Measurements from ENCODE around the gene CNNM3. TPM values are rescaled to one million over a fixed set of nuclear protein-coding genes. Genes with fewer than 3 reads are reported as not detected.

CNNM3 gene
- total RNA-seq, 2 donors from 2014 or later = 4.2 to 7.9 TPM

DNA sequence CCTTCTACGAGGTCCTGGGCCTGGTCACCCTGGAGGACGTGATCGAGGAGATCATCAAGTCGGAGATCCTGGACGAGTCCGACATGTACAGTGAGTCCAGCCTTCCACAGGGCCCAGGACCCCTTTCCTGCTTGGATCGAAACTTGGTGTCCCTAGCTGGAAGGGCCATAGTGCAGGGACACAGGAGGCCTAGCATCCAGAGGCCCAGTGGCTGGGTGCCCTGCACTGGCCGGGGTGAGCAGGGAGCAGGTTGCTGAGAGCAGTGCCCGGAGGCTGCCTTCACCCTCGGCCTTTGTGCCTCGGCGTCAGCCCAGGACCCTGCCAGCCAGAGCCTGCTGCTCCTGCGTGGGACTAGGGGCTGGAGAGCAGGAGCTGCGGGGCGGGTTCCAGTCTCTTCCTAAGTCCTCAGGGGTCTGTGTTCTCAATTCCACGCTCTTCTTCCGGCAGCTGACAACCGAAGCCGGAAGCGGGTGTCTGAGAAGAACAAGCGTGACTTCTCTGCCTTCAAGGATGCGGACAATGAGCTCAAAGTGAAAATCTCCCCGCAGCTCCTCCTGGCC is 18.9 kb upstream of the CNNM3 start:
- Histone ChIP-seq H3K4me3 (no peak overlapping the region), H3K9me3 (no peaks in the 10 kb centered on the region), H3K36me3 (peaks cover 46% of the 10 kb centered on the region), H3K4me1 (peaks cover 0 to 10% of the 10 kb centered on the region in 2 donors), H3K27me3 (no peaks in the 10 kb centered on the region), H3K27ac (no peak overlapping the region)
- DNase-seq (ENCODE audit: low spot score) = no peak
- TF ChIP-seq, protein P1, sequence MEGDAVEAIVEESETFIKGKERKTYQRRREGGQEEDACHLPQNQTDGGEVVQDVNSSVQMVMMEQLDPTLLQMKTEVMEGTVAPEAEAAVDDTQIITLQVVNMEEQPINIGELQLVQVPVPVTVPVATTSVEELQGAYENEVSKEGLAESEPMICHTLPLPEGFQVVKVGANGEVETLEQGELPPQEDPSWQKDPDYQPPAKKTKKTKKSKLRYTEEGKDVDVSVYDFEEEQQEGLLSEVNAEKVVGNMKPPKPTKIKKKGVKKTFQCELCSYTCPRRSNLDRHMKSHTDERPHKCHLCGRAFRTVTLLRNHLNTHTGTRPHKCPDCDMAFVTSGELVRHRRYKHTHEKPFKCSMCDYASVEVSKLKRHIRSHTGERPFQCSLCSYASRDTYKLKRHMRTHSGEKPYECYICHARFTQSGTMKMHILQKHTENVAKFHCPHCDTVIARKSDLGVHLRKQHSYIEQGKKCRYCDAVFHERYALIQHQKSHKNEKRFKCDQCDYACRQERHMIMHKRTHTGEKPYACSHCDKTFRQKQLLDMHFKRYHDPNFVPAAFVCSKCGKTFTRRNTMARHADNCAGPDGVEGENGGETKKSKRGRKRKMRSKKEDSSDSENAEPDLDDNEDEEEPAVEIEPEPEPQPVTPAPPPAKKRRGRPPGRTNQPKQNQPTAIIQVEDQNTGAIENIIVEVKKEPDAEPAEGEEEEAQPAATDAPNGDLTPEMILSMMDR (IDR thresholded peaks at IDR 0.05) = no peak

DNA sequence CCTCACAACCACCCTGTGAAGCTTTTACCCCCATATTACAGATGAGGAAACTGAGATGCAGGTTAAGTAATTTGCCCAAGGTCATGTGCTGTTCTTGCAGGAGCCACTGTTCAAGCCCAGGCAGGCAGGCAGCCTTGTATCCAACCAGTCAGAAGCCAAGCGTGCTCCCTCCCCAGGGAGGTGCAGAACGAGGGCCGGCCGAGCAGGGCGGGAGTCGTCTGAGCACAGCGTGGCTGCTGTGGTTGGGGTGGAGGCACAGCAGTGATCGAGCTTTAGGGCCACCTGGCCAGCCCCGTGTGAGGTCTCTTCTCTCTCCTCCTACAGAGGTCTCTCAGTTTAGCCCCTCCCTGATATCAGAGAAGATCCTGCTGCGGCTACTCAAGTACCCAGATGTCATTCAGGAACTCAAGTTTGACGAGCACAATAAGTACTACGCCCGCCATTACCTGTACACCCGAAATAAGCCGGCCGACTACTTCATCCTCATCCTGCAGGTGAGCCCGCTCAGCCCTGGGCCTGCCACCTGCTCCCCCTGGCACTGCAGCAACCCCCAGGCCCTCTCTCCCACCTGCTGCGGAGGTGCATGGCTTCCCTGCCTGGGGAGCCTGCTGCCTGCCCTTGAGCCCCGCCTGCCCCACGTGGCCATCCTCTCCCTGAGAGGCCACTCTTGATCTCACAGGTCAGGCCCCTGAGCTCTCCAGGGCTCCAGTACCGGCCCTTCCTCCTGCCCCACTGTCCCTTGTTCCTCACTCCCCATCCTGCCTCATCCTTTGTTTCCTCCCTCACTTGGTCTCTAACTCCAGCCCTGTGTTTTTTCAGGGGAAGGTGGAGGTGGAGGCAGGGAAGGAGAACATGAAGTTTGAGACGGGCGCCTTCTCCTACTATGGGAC is 17.1 kb upstream of the CNNM3 start:
- peaks cover 0 to 5% of the 10 kb centered on the region in 2 donors for H3K4me1 ChIP-seq
- H3K27me3 ChIP-seq = no peaks in the 10 kb centered on the region
- DNase-seq (ENCODE audit: low spot score) = no peak
- H3K27ac ChIP-seq = no peak overlapping the region
- no peak overlapping the region for H3K4me3 ChIP-seq
- no peaks in the 10 kb centered on the region for H3K9me3 ChIP-seq
- H3K36me3 ChIP-seq = peaks cover 53% of the 10 kb centered on the region
- TF ChIP-seq, protein P1 (IDR thresholded peaks at IDR 0.05) = no peak

DNA sequence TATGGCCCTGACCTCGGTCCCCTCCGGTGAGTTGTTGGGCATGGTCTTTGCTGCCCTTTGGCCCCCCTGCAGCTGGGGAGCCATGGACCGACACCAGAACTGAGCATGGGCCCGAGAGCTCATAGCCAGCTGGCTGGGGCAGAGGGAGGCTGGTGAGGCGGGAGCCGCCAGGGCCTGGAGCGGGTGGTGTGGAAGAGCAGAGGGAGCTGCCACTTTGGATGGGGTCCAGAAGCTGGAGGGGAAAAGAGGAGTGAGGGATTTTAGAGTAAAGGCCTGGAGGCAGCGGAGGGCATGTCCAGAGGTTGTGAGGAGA is 16.5 kb upstream of the CNNM3 start:
- Histone ChIP-seq H3K9me3 (no peaks in the 10 kb centered on the region), H3K27ac (no peak overlapping the region), H3K4me3 (no peak overlapping the region), H3K36me3 (peaks cover 53% of the 10 kb centered on the region), H3K4me1 (peaks cover 0 to 5% of the 10 kb centered on the region in 2 donors), H3K27me3 (no peaks in the 10 kb centered on the region)
- no peak for DNase-seq (ENCODE audit: low spot score)
- TF ChIP-seq, protein P1 (IDR thresholded peaks at IDR 0.05) = no peak

DNA sequence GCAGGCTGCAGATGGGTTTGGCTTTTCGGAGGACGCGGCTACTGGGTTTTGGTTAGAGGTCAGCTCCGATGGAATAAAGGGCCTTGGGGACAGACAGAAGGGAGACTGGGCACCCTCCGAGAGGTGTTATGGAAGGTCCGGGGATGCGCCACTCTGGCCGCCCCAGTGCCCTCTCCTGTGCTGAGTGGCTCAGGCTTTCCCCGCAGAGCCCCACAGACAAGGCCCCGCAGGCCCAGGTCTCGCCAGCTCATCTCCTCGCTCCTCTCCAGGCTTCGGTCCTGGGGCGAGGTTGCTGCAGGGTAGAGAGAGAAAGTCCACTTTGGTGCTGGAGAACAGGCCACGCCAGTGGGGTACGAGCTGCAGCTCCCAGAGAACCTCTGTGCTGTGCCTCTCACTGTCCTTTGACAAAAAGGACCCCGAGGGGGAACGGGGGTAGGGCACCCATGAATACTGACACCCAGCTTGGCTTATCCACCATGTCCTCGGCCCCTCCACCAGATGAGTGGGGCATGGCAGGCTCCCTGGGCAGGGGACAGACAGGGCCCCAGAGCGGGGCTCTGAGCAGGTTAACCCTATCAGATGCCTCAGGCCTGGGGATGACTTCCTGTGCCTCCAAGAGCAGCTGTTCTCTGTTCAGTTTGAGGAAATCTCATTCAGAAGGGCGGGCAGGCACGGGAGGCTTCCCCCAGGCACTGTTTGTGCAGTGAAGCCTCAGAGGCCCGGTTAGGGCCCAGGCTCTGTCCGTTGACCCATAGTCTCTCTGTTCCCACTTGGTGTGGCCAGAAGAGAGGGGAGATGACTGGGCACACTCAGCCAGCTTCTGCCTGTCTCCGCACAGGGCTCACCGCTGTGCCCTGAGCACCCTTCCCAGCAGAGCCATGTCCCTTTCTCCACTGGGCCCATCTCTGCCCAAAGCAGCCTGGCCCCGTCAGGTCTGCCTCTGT is 15.7 kb upstream of the CNNM3 start:
- no peak overlapping the region for H3K4me3 ChIP-seq
- DNase-seq (ENCODE audit: low spot score) = no peak
- peaks cover 0 to 5% of the 10 kb centered on the region in 2 donors for H3K4me1 ChIP-seq
- TF ChIP-seq, protein P1 (IDR thresholded peaks at IDR 0.05) = no peak
- H3K27me3 ChIP-seq = no peaks in the 10 kb centered on the region
- H3K9me3 ChIP-seq = no peaks in the 10 kb centered on the region
- peaks cover 53% of the 10 kb centered on the region for H3K36me3 ChIP-seq
- H3K27ac ChIP-seq = peak overlapping the region in 1 of 2 donors; percentile 46

DNA sequence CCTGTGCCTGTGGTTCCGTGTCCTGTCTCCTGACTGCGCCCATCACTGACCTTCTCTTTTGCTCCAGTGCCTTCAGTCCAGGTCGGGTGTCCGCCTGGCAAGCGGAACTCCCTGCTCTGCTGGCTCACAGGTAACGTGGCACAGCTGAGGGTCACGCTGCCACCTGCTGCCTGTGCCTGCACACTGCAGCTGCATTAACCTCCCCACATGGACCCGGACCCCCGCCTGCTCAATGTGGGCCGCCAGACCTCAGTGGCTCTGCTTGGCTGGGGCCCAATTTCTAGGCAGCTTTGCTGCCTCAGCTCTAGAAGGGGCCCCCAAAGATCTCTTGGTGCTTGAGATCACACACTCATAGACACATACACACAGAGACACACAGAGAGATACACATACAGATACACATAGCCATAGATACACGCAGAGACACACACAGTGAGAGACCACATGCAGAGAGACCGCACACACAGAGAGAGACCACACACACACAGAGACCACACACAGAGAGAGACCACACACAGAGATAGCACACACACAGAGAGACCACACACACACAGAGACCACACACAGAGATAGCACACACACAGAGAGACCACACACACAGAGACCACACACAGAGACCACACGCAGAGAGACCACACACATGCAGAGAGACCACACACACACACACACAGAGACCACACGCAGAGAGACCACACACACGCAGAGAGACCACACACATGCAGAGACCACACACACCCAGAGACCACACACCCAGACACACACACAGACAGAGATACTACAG is 14.9 kb upstream of the CNNM3 start:
- TF ChIP-seq, protein P1 (IDR thresholded peaks at IDR 0.05) = peak; percentile 79 to 88
- H3K27ac ChIP-seq = peak overlapping the region in 1 of 2 donors; percentile 46
- H3K4me3 ChIP-seq = no peak overlapping the region
- H3K36me3 ChIP-seq = peaks cover 53% of the 10 kb centered on the region
- peaks cover 0 to 5% of the 10 kb centered on the region in 2 donors for H3K4me1 ChIP-seq
- H3K9me3 ChIP-seq = no peaks in the 10 kb centered on the region
- H3K27me3 ChIP-seq = no peaks in the 10 kb centered on the region
- DNase-seq (ENCODE audit: low spot score) = peak; percentile 73
